ENCODE results near the gene DGKA. TPM values are rescaled to one million over a fixed set of nuclear protein-coding genes. Genes with fewer than 3 reads are reported as not detected.
"Not testable (repeated sequence)": the region's sequence is repeated elsewhere in the genome, so short reads cannot be mapped to it uniquely, and the experiment has no call there.

The DGKA gene
- total RNA-seq, 2 experiments from 2014 or later: 236 TPM

DNA sequence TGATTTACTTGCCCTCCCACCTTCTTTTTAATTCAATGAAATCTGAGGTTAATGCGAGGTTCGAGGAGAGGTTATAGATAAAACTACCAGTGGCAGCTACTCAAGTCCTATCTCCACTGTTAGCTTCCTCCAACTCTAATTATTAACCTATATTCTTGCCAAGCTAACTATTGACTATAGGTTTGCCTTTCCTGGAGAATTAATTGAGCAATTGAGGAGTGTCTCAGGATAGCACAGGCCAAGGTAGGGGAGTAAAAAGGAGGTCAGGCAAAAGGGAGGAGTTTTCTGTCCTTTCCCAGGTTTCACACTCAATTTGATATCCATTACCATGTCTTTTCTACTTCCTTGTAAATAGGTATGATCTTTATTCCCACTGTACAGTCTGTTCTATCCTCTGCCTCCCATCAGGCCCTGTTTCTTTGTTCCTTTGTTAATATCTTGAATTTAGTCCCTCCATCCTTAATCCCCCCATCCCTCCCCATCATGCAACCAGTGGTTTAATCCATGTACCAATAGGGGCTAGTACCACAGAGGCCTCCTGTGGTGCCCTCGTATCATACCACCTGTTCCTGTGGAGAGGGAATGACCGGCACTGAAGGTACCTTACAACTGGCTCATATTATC is 62.4 kb downstream of the DGKA start:
- H3K4me1 Mint-ChIP-seq: peaks cover 18% of the 10 kb centered on the region
- no peak overlapping the region for H3K4me3 Mint-ChIP-seq
- H3K9me3 Mint-ChIP-seq: no peaks in the 10 kb centered on the region
- DNase-seq: no peak
- peaks cover 19% of the 10 kb centered on the region for H3K27me3 Mint-ChIP-seq
- H3K27ac Mint-ChIP-seq: no peak overlapping the region
- peaks cover 19% of the 10 kb centered on the region for H3K36me3 Mint-ChIP-seq

DNA sequence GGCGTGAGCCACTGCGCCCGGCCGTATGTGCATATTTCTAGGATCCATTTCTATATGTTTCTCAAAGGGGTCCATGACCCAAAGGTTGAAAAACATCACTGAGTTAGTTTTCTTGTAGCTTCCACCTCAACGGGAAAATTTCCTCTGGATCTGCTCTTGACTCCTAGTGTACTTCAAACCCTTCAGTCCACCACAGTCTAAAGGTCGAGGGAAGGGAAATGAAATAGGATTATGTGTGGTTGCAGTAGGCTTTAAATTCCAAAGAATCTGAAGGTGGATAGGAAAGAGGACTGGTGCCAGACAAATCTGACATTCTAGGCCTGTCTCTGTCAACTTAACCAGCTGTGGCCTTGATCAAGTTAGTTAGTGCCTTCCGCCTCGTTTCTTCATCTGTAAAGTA is 64.4 kb downstream of the DGKA start:
- Mint-ChIP-seq H3K27me3 (peaks cover 20% of the 10 kb centered on the region), H3K9me3 (no peaks in the 10 kb centered on the region), H3K36me3 (peaks cover 8% of the 10 kb centered on the region), H3K4me3 (no peak overlapping the region), H3K4me1 (peaks cover 25% of the 10 kb centered on the region), H3K27ac (no peak overlapping the region)
- no peak for DNase-seq

DNA sequence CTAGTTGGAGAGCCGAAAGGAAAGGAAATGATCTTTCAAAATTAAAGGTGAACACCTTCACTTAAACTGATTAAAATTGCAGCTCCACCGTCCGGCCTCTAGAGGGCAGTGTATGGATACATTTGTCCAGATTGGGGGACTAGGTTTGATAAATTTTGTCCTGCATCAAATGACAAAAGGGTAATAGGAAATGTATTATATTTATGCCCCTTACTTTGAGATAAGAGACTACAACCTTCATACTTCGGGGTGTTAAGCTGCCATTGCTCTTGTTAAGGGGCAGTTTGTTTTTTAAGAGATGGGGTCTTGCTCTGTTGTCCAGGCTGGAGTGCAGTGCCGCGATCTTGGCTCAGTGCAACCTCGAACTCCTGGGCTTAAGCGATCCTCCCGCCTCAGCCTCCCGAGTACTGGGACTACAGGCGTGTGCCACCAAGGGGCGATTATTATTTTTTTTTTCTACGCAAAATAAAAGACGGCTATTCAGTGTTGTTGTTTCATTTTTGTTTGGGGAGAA is 65.3 kb downstream of the DGKA start:
- peak; percentile 59 for DNase-seq
- Mint-ChIP-seq H3K4me1 (peaks cover 25% of the 10 kb centered on the region), H3K27me3 (peaks cover 20% of the 10 kb centered on the region), H3K4me3 (peak overlapping the region; percentile 77), H3K36me3 (peaks cover 5% of the 10 kb centered on the region), H3K27ac (peak overlapping the region; percentile 25), H3K9me3 (no peaks in the 10 kb centered on the region)

DNA sequence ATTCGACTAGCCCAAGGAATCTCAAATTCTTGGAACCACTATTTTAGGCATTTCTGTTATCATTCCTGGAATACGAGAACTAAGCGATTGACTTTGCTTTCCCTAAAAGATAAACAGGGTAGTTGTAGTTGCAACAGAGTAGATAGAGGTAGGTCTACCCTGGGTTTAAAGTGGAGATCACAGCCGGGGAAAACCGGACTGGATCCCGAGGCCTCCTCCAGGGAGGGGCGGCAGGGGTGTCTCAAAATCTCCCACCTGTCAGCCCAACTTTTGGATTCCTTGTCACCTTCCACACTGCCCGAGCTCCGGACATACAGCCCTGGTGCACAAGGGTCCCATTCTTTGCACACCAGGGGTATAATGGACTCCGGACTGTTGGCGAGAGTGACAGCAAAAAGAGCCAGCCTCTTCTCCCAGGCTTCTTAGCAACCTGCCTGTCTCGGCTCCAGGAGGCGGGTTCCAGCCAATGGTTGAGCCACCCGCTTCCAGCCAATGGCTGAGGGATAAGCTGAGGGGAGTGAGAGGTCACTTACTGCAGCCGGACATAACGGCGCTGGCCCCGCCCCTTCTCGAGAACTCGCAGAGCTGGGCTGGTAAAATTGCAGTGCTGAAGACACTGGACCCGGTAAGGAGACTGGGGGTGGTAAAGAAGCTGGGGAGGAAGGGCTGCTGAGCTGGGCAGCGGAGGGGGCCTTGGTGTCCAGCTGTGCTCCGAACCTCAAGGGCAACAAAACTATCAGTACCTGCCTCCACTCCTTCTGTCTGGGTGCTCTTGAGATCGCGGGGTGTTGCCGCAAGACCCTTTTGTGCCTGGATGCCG is 66.0 kb downstream of the DGKA start, which contains the start of gene SUOX:
TSS of gene SUOX (plus strand) at position 562 of the 820 bp plus-strand sequence. CDS start 4,946 bp downstream, outside the sequence.
- DNase-seq: peak; percentile 54
- peaks cover 20% of the 10 kb centered on the region for H3K27me3 Mint-ChIP-seq
- peaks cover 25% of the 10 kb centered on the region for H3K4me1 Mint-ChIP-seq
- peak within 1 kb of the TSS; percentile 77 for H3K4me3 Mint-ChIP-seq
- peaks cover under 1% of the 10 kb centered on the region for H3K36me3 Mint-ChIP-seq
- no peaks in the 10 kb centered on the region for H3K9me3 Mint-ChIP-seq
- peak within 1 kb of the TSS; percentile 25 for H3K27ac Mint-ChIP-seq

DNA sequence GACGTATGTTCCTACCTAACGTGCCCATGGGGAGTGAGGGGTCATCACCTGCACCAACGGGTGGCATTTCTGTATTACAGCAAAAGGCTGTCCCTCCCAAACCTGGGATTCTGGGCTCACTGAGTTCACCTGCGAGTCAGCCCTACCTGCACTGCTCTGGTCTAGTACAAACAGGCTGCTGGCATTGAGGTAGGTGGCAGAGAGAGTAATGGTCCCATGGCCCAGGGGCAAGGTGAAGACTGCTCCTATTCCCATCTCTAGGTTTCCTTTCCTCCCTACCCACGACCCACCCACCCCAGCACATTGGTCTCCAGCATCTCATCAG is 66.5 kb downstream of the DGKA start:
- Mint-ChIP-seq H3K27me3 (peaks cover 20% of the 10 kb centered on the region), H3K36me3 (no peaks in the 10 kb centered on the region), H3K4me1 (peaks cover 25% of the 10 kb centered on the region), H3K4me3 (peak overlapping the region; percentile 77), H3K9me3 (no peaks in the 10 kb centered on the region), H3K27ac (no peak overlapping the region)
- no peak for DNase-seq

DNA sequence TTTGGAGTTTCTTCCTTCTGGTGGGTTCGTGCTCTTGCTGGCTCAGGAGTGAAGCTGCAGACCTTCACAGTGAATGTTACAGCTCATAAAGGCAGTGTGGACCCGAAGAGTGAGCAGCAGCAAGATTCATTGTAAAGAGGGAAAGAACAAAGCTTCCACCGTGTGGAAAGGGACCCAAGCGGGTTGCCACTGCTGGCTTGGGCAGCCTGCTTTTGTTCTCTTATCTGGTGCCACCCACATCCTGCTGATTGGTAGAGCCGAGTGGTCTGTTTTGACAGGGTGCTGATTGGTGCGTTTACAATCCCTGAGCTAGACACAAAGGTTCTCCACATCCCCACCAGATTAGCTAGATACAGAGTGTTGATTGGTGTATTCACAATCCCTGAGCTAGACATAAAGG is 68.6 kb downstream of the DGKA start:
- peak overlapping the region; percentile 29 for H3K27ac Mint-ChIP-seq
- H3K36me3 Mint-ChIP-seq: not testable (repeated sequence)
- peaks cover 25% of the 10 kb centered on the region for H3K4me1 Mint-ChIP-seq

DNA sequence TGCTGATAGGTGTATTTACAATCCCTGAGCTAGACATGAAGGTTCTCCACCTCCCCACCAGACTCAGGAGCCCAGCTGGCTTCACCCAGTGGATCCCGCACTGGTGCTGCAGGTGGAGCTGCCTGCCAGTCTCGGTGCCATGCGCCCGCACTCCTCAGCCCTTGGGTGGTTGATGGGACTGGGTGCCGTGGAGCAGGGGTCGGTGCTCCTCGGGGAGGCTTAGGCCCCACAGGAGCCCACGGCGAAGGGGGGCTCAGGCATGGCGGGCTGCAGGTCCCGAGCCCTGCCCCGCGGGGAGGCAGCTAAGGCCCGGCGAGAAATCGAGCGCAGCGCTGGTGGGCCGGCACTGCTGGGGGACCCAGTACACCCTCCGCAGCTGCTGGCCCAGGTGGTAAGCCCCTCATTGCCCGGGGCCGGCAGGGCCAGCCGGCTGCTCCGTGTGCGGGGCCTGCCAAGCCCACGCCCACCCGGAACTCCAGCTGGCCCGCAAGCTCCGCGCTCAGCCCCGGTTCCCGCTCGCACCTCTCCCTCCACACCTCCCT is 69.1 kb downstream of the DGKA start:
- Mint-ChIP-seq H3K27me3 (peaks cover 20% of the 10 kb centered on the region), H3K4me1 (peaks cover 26% of the 10 kb centered on the region)
- H3K27ac Mint-ChIP-seq, H3K36me3 Mint-ChIP-seq, DNase-seq, H3K4me3 Mint-ChIP-seq, H3K9me3 Mint-ChIP-seq: not testable (repeated sequence)

More for the DNA sequence above, 68.6 kb downstream of the DGKA start:
- peaks cover 20% of the 10 kb centered on the region for H3K27me3 Mint-ChIP-seq
- H3K4me3 Mint-ChIP-seq, DNase-seq, H3K9me3 Mint-ChIP-seq: not testable (repeated sequence)

DNA sequence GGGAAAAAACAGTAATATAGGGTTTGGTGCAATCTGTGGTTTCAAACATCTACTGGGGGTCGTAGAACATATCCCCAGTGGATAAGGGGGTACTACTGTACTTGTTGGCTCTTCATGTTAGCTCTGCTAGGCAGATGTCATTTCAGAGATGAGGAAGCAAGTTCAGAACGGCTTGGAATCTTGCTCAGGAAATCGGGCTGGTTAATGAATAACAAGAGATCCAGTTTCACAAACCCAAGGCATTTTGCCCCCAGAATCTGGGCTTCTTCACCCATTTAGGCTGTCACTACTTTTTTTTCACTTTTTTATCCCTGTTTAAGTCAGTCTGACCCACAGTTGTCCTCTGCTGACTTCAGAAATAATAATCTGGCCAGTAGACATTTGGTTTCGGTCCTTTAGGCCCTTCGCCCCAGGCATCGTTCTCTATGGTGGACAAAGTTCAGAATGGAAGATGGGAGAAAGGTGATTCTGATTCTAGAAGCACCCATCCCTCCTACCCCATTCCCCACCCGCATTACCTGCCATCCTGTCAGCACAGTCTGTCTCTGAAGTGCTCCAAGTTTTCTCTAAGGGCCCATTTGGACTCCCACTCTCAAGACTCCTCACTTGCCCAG is 70.6 kb downstream of the DGKA start:
- H3K27ac Mint-ChIP-seq: no peak overlapping the region
- peaks cover 16% of the 10 kb centered on the region for H3K27me3 Mint-ChIP-seq
- H3K9me3 Mint-ChIP-seq: no peaks in the 10 kb centered on the region
- H3K4me3 Mint-ChIP-seq: no peak overlapping the region
- no peaks in the 10 kb centered on the region for H3K36me3 Mint-ChIP-seq
- H3K4me1 Mint-ChIP-seq: peaks cover 23% of the 10 kb centered on the region
- no peak for DNase-seq

DNA sequence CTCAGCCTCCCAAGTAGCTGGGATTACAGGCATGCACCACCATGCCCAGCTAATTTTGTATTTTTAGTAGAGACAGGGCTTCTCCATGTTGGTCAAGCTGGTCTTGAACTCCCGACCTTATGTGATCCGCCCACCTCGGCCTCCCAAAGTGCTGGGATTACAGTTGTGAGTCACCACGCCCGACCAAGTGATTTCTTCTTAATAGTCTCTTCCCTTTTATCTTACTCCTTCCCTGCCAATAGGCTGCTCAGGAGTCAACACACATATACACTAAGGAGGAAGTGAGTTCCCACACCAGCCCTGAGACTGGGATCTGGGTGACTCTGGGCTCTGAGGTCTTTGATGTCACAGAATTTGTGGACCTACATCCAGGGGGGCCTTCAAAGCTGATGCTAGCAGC is 72.4 kb downstream of the DGKA start:
- H3K27ac Mint-ChIP-seq, H3K27me3 Mint-ChIP-seq, H3K4me3 Mint-ChIP-seq: not testable (repeated sequence)

More for the DNA sequence above, 72.4 kb downstream of the DGKA start:
- H3K4me1 Mint-ChIP-seq: peaks cover 19% of the 10 kb centered on the region
- not testable (repeated sequence) for H3K9me3 Mint-ChIP-seq, H3K36me3 Mint-ChIP-seq, DNase-seq

Other genes starting within 250 kb of the DGKA start
- 1 to 10 TPM; 3.3 to 3.7 TPM for gene ITGA7, start 223.3 kb upstream of the DGKA start, total RNA-seq
- gene BLOC1S1, start 215.1 kb upstream of the DGKA start, total RNA-seq: 10 to 100 TPM; 81.9 to 88.4 TPM
- 1 to 10 TPM; 4.2 to 6.7 TPM for gene RDH5, start 210.8 kb upstream of the DGKA start, total RNA-seq
- 100 to 1,000 TPM; 113 to 117 TPM for gene CD63, start 202.2 kb upstream of the DGKA start, total RNA-seq
- 10 to 100 TPM; 11.9 to 12.9 TPM for gene GDF11, start 188.0 kb upstream of the DGKA start, total RNA-seq
- 100 to 1,000 TPM in 1 of 2 experiments, 10 to 100 TPM in 1; 99.6 to 104 TPM for gene SARNP, start 113.4 kb upstream of the DGKA start, total RNA-seq
- 10 to 100 TPM; 29.8 to 32.4 TPM for gene ORMDL2, start 113.1 kb upstream of the DGKA start, total RNA-seq
- 10 to 100 TPM; 33.1 to 35.5 TPM for gene DNAJC14, start 101.6 kb upstream of the DGKA start, total RNA-seq
- gene MMP19, start 88.2 kb upstream of the DGKA start, total RNA-seq: not detected
- gene PYM1, start 3.3 kb upstream of the DGKA start, total RNA-seq: 10 to 100 TPM; 33.3 to 34.9 TPM
- gene PMEL, start 34.9 kb downstream of the DGKA start, total RNA-seq: under 1 TPM; 0.25 to 0.28 TPM
- 100 to 1,000 TPM; 111 to 120 TPM for gene CDK2, start 35.7 kb downstream of the DGKA start, total RNA-seq
- 10 to 100 TPM; 24.5 to 25.3 TPM for gene RAB5B, start 42.9 kb downstream of the DGKA start, total RNA-seq
- 1 to 10 TPM; 4.6 to 4.9 TPM for gene SUOX, start 66.1 kb downstream of the DGKA start, total RNA-seq
- gene IKZF4, start 89.9 kb downstream of the DGKA start, total RNA-seq: 10 to 100 TPM; 22.5 to 22.9 TPM
- 10 to 100 TPM; 45.1 to 47.7 TPM for gene RPS26, start 110.8 kb downstream of the DGKA start, total RNA-seq
- gene ERBB3, start 149.0 kb downstream of the DGKA start, total RNA-seq: under 1 TPM; 0.82 to 0.97 TPM
- 100 to 1,000 TPM; 552 to 588 TPM for gene PA2G4, start 173.4 kb downstream of the DGKA start, total RNA-seq
- gene RPL41, start 185.5 kb downstream of the DGKA start, total RNA-seq: 1,000 to 10,000 TPM; 5,444 to 5,630 TPM
- 1 to 10 TPM; 6.9 to 7.2 TPM for gene ZC3H10, start 187.1 kb downstream of the DGKA start, total RNA-seq
- gene ESYT1, start 197.1 kb downstream of the DGKA start, total RNA-seq: 100 to 1,000 TPM; 153 to 155 TPM
- gene MYL6B, start 221.4 kb downstream of the DGKA start, total RNA-seq: 10 to 100 TPM; 67.9 to 76.2 TPM
- gene MYL6, start 227.2 kb downstream of the DGKA start, total RNA-seq: 100 to 1,000 TPM; 751 to 777 TPM

Data from activated naive CD8-positive, alpha-beta T cell treated with anti-CD3 and anti-CD28 coated beads for 36 hours (primary cell).